HL-60/S4 treated with phorbol 12-myristate 13-acetate at 8.2 ng/mL for 4 days and 3 days (cell line): ENCODE measurements around the gene AHNAK2.

Source experiments
- in situ Hi-C: fragments of 300-500 bp; cut with MboI; formaldehyde crosslinking; loops from 2 replicates; pipeline ENCODE4 v1.15.0; 2022; ENCODE audit warnings: low sequenced_read_pairs

AHNAK2 gene

GRCh38 chr14:104986487-104987164, 8.5 kb upstream of the AHNAK2 start:
- in situ Hi-C loops: no loop called here

GRCh38 chr14:104985675-104986486, 7.7 kb upstream of the AHNAK2 start, which contains the start of gene CLBA1:
Gene CLBA1 (plus strand): TSS chr14:104985788. CDS start chr14:104986432, 644 bp downstream.
- in situ Hi-C loops: no loop called here

DNA sequence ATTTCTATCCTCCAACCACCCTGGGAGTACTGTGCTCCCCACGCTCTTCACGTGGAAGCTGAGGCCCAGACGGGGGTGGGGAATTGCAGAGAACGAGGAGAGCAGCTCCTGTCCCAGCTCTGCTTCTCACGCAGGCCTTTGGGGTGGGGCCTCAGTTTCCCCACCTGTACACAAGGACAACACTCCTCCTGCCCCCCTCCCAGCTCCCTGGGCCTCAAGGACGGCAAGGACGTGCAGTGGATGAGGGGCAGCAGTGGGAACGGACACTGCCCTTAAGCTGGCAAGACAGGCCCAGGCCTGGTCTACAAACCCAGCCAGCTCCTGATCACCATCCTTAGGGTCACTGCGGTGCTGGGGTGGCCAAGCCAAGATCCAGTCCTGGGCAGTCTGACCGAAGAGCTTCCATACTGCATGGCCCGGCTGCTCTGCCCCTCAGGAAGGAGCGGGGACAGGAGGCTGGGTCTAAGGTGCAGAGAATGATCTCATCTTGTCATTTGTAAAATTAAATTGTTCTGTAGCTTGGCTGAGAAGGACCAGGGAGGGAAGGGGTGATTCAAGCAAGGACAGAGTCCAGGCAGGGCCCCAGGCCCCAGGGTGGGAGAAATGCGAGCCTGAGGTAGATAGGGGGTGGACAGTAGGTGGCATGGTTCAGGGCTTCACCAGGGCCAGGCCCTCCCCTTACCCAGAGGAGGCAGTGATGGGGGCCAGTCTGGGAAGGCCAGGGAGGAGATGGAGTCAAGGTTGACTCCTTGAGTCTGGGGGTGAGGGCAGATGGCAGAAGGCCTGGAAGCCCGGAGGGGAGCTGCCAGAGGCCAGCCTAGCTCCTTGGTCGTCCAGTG, 6.1 kb upstream of the AHNAK2 start:
- in situ Hi-C loops: loop anchor here (5.0 kb wide), 1 partner anchor 63 kb away; no protein-coding TSS in a partner anchor

DNA sequence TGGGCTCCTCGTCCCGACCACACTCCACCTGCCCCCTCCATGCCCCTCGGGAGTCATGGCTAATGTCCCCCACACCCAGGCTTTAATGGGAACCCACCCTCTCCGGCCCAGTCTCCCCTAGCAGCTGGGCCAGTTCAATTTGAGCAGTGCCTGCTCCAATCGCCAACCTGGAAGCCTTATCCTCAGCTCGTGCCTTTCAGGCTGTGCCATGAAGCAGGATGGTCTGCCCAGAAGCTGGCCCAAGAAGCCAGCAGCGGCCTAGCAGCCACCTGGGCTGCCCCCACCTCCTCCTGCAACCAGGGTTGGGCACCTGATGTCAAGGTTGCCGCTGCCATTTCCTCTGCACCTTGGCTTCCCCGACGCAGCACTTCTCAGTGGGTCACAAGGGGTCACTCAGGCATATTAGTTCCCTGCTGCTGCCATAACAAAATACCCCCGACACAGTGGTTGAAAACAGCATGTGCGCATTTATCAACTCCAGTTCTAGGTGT, 5.1 kb upstream of the AHNAK2 start:
- in situ Hi-C loops: loop anchor here (5.0 kb wide), 1 partner anchor 64 kb away; no protein-coding TSS in a partner anchor

- in situ Hi-C loops: loop anchor here (5.0 kb wide), 1 partner anchor 65 kb away; no protein-coding TSS in a partner anchor
These were observed 4.5 kb upstream of the AHNAK2 start for GRCh38 chr14:104982548-104983230.

- in situ Hi-C loops: loop anchor here (5.0 kb wide), 1 partner anchor 65 kb away; no protein-coding TSS in a partner anchor
These were observed 3.7 kb upstream of the AHNAK2 start for GRCh38 chr14:104981699-104982541.

GRCh38 chr14:104980611-104981531, 2.7 kb upstream of the AHNAK2 start:
- in situ Hi-C loops: loop anchor here (5.0 kb wide), 1 partner anchor 66 kb away; no protein-coding TSS in a partner anchor

DNA sequence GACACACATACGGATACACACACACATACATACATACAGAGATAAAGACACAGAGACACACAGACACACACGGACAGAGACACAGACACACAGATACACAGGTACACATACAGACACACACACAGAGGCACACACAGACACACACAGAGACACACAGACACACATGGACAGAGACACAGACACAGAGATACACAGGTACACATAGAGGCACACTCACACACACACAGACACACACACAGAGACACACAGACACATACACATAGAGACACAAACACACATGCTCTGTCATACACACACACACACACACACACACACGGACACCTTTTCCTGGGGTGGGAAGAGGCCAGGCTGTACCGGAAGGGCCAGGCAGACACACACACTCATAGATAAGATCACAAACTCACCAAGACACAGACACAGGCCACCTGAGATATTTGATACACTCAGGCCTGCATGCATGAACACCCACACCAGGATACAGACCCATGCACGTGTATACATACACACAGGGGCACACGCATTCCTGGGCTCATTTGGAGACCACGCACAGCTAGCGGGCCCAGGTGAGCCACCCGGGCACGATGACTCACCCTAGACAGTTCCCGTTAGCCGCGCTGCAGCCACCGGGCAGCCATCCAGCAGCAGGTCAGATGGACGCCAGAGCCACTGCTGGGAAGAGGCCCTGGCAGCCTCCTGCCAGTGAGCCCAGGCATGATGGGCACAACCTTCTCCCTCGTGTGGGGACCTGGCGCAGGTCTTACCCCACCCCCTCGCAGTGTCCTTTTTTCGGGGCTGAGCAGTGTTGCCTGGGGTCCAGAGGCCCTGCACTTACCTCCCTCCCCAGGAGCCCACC, 1.8 kb upstream of the AHNAK2 start:
- in situ Hi-C loops: loop anchor here (5.0 kb wide), 1 partner anchor 67 kb away; no protein-coding TSS in a partner anchor

DNA sequence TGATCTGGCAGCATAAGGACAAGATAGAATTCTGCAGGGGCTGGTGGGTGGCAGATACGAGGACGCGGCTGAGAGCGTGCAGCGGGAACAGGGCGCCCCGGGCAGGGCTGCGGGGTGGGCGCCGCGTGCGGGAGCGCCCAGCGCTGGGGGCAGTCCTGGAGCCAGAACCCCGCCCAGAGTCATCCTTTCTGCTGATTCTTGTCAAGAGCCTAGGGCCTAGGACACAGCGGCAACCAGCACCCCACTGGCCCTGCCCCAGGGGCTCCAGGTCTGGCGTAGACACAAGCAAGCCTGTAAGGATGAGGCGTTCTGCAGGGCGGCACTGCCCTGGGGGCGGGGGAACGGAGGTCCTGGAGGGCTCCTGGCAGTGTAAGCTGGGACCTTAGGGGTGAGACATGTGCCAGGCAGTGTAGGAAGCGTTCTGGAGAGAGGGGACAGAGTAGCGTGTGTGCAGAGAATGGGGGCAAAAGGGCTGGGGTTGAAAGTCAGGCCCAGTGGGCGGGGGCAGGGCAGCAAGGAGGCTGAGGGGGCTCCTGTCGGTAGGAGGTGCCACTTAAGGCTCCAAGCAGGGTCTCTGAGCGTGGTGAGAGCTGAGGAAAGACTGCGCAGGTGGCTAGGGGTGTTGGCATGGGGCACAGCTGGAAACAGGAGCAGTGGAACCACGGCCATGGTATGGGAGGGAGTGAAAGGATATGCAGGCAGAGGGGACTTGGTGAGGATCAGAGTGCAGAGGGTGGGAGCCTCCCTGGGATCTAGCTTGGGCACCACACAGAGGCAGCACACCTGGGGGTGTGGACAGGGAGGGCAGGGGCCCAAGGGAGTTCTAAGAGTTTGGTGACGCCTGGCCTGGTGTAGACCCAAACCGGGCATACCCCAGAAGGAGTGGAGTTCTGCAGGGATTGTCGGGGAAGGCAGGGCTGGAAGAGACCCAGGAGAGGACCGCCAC, 845 bp upstream of the AHNAK2 start:
- in situ Hi-C loops: no loop called here

DNA sequence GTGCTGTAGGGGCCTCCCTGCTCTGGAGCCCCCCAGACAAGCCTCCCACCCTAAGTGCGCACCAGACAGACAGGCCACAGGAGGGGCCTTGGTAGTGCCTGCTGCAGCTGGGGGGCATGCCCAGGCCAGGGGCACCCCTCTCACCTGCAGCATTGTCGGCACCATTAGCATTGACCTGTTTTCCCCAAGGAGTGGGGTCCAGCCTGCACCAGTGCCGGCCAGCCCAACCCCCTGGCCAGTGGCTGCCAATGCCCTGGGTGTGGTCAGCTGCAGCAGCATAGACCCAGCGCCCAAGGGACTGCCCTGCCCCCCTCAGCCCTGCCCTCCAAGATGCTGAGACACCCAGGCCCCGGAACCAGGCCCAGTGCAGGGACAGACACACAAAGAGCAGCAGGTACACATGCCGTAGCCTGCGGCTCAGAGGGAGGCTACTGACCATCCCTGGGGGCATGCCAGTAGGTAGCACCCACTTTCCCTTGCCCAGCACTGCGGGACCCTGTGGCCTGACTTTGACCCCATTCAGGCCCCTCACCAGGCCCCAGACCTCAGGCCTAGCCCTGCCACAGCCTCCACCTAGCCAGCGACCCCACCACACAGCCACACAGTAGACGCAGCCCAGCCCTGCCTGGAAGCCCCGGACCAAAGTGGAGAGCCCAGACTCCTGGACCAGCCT, 1.0 kb downstream of the AHNAK2 start:
- in situ Hi-C loops: no loop called here

DNA sequence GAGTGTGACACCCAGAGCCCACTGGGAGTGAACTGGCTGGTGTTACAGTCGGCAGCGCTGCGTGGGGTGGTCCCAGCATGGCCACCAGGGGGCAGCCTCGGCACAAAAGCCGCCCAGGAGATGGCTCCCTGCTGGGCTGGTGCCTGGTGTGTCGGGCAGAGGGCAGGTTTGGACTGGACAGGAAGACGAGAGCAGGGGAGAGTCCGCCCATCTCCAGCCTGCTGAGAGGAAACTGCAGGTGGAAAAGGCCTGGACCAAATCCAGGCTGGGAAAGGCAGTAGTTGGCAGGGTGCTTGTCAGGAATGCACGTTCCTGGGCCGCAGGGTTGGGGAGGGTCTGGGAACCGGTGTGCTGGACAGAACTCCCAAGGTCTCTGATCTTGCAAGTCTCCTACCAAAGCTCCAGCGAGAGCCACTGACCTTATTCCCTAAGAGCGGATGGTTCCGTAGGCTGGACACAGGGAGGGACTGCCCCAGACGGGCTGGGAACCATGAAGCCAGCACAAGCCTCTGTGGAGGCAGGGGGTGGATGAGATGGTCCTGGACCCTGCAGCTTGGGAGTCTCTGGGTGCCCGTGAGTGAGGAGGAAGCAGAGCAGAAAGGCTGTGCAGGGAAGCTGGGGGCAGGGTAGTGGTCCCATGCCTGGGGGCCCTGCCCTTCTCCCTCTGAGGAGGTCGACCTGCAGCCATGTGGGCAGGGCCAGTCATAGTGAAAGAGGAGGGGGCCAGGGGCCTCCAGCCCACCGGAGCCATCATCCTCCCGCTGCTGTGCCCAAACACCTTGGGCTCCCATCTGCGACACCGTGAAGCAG, 1.8 kb downstream of the AHNAK2 start:
- in situ Hi-C loops: no loop called here

- in situ Hi-C loops: no loop called here
These were observed 2.5 kb downstream of the AHNAK2 start for GRCh38 chr14:104975481-104976197.

GRCh38 chr14:104974665-104975390, 3.3 kb downstream of the AHNAK2 start:
- in situ Hi-C loops: no loop called here
